B cell (primary cell): ENCODE data around the gene ATP11C. TPM values are rescaled to one million over a fixed set of nuclear protein-coding genes. Genes with fewer than 3 reads are reported as not detected.

Experiments used
- ATAC-seq: fragments of 200-7000 bp; cut with Tn5 transposase; one replicate; pipeline ENCODE4 v1.10.0; 2021; ENCODE audit warnings: low read depth, mild to moderate bottlenecking, moderate number of reproducible peaks, moderate library complexity
- CTCF ChIA-PET: fragments of 350-600 bp; sonication (Branson Sonifier 250); formaldehyde crosslinking; loops from one replicate; lab custom pipeline; 2021; ENCODE audit warnings: antibody characterized with exemption, inconsistent platforms; lab: Charles Lee
- POLR2A ChIA-PET: fragments of 350-600 bp; sonication (Branson Sonifier 250); formaldehyde crosslinking; loops from one replicate; lab custom pipeline; 2021; ENCODE audit warnings: antibody characterized with exemption; lab: Charles Lee
- DNase-seq: peaks from one replicate; pipeline ENCODE4 v3.0.0; 2013
- H2AFZ ChIP-seq: 2 replicates; pipeline ENCODE4 v1.6.1; 2012; ENCODE audit warnings: mild to moderate bottlenecking, low read depth, low read length; ENCODE audit not compliant: insufficient read depth, poor library complexity, severe bottlenecking
- H3K27ac ChIP-seq, 2 donors: 1 replicate in 1 of 2; 2 replicates in 1 of 2; pipeline ENCODE4 v1.5.1; 2012 to 2013; ENCODE audit warnings: low read length in 2 of 2, mild to moderate bottlenecking in 2 of 2, moderate library complexity in 1 of 2
- H3K27me3 ChIP-seq, 4 experiments: fragments of 200-600 bp in 1 of 4; sonication (generic) in 1 of 4; replicated peaks in 1 of 4; 1 replicate in 2 of 4; 2 replicates in 2 of 4; pipeline versions ENCODE4 v1.6.1 to v1.7.0; 2013 to 2016; ENCODE audit warnings: low read length in 3 of 4, mild to moderate bottlenecking in 2 of 4, mixed read lengths in 1 of 4, moderate library complexity in 1 of 4; ENCODE audit not compliant: insufficient read depth in 4 of 4, control insufficient read depth in 3 of 4; ENCODE audit errors: control extremely low read depth in 1 of 4
- H3K36me3 ChIP-seq, 2 experiments: replicated peaks in 1 of 2; 1 replicate in 1 of 2; 2 replicates in 1 of 2; pipeline versions ENCODE4 v1.6.1 to v1.7.1; 2013; ENCODE audit warnings: low read length in 1 of 2; ENCODE audit not compliant: insufficient read depth in 2 of 2, control insufficient read depth in 1 of 2; ENCODE audit errors: control extremely low read depth in 1 of 2, extremely low read depth in 1 of 2
- H3K4me1 ChIP-seq, 2 donors: fragments of 200-600 bp in 1 of 2; sonication (generic) in 1 of 2; 1 replicate in 1 of 2; 2 replicates in 1 of 2; pipeline versions ENCODE4 v1.5.1 to v1.6.1; 2013 to 2017; ENCODE audit warnings: low read length in 2 of 2; ENCODE audit not compliant: control insufficient read depth in 2 of 2, insufficient read depth in 2 of 2
- H3K4me2 ChIP-seq: replicated peaks from 2 replicates; pipeline ENCODE3; 2012; ENCODE audit warnings: mild to moderate bottlenecking, low read depth, low read length; ENCODE audit not compliant: poor library complexity, severe bottlenecking
- H3K4me3 ChIP-seq, 5 experiments: fragments of 200-600 bp in 1 of 5; sonication (generic) in 1 of 5; 1 replicate in 3 of 5; 2 replicates in 2 of 5; pipeline versions ENCODE4 v1.5.1 to v1.7.0; 2011 to 2016; ENCODE audit warnings: low read length in 4 of 5, mild to moderate bottlenecking in 4 of 5, low read depth in 2 of 5, control low read depth in 1 of 5, moderate library complexity in 1 of 5; ENCODE audit not compliant: insufficient read depth in 1 of 5; ENCODE audit errors: control extremely low read depth in 1 of 5, extremely low read depth in 1 of 5
- H3K79me2 ChIP-seq: fragments of 200-600 bp; sonication (generic); one replicate; pipeline ENCODE4 v1.6.0; 2016; ENCODE audit warnings: low read length; ENCODE audit not compliant: control insufficient read depth, insufficient read depth
- H3K9ac ChIP-seq: fragments of 200-600 bp; sonication (generic); 2 replicates; pipeline ENCODE4 v1.6.1; 2017; ENCODE audit warnings: mild to moderate bottlenecking, low read length, moderate library complexity
- H3K9me3 ChIP-seq, 3 donors: one replicate each; pipeline versions ENCODE4 v1.6.1 to v1.7.1; 2013; ENCODE audit warnings: low read length in 2 of 3; ENCODE audit not compliant: control insufficient read depth in 2 of 3, insufficient read depth in 1 of 3; ENCODE audit errors: control extremely low read depth in 1 of 3
- H4K20me1 ChIP-seq: 2 replicates; pipeline ENCODE4 v1.6.0; 2012; ENCODE audit warnings: mild to moderate bottlenecking, low read length; ENCODE audit not compliant: insufficient read depth, control insufficient read depth, poor library complexity, severe bottlenecking
- H3K27ac Mint-ChIP-seq: one replicate; pipeline ENCODE4 v1.8.0; 2021; ENCODE audit warnings: mixed read lengths
- H3K27me3 Mint-ChIP-seq: one replicate; pipeline ENCODE4 v1.8.0; 2021; ENCODE audit warnings: mixed read lengths
- H3K4me1 Mint-ChIP-seq: one replicate; pipeline ENCODE4 v1.8.0; 2021; ENCODE audit warnings: mixed read lengths
- H3K4me3 Mint-ChIP-seq: one replicate; pipeline ENCODE4 v1.8.0; 2021; ENCODE audit warnings: mixed read lengths
- H3K9me3 Mint-ChIP-seq: one replicate; pipeline ENCODE4 v1.8.0; 2022; ENCODE audit warnings: mixed read lengths; ENCODE audit not compliant: insufficient read depth
- CTCF ChIP-seq: fragments of 200-600 bp; IDR thresholded peaks from one replicate; pipeline ENCODE4 v1.8.0; 2022; ENCODE audit warnings: antibody characterized with exemption, mild to moderate bottlenecking
- EZH2 ChIP-seq: IDR thresholded peaks from 2 replicates; pipeline ENCODE4 v1.6.1; 2012; ENCODE audit warnings: borderline replicate concordance, low read depth, mild to moderate bottlenecking, moderate library complexity, low read length; ENCODE audit not compliant: insufficient read depth, poor library complexity, severe bottlenecking
- WGBS: methylation state at CpG from one replicate; pipeline ENCODE4 v1.1.5; 2013; ENCODE audit warnings: missing lambda C conversion rate; ENCODE audit not compliant: insufficient coverage; 5-methylcytosine and 5-hydroxymethylcytosine counted together
- intact Hi-C: fragments of 100-400 bp; cut with micrococcal nuclease; formaldehyde crosslinking; loops from one replicate; pipeline ENCODE4 v1.10.0; 2022
- polyA plus RNA-seq: library from polyadenylated mRNA; depleted of rRNA; stranded (reverse); fragments of >200 nt; gene quantifications from 2 replicates; pipeline ENCODE4 v1.2.3, GENCODE V29; 2012
- total RNA-seq, 2 donors: library from RNA; stranded (reverse); fragments of 120-200 nt in 1 of 2; gene quantifications; 1 replicate in 1 of 2; 2 replicates in 1 of 2; pipeline versions ENCODE4 v1.2.3 to v1.2.4, GENCODE V29; 2013 to 2022

ATP11C gene
- total and polyA plus RNA-seq, 2 donors (not counting 1 experiment from before 2014, with no cell fraction given) = 8.5 to 29.2 TPM

GRCh38 chrX:139801397-139801813, 131.4 kb downstream of the ATP11C start:
- H3K4me3 Mint-ChIP-seq = no peak overlapping the region
- Histone ChIP-seq H3K9me3 (no peaks in the 10 kb centered on the region), H3K4me3 (no peak overlapping the region), H4K20me1 (no peaks in the 10 kb centered on the region), H2AFZ (no peak overlapping the region), H3K9ac (no peak overlapping the region), H3K4me2 (no peak overlapping the region), H3K27ac (no peak overlapping the region), H3K27me3 (no peaks in the 10 kb centered on the region), H3K4me1 (no peaks in the 10 kb centered on the region), H3K79me2 (no peaks in the 10 kb centered on the region), H3K36me3 (peaks cover 0 to 33% of the 10 kb centered on the region in 2 experiments)
- no peak for DNase-seq
- no peaks in the 10 kb centered on the region for H3K9me3 Mint-ChIP-seq
- no peaks in the 10 kb centered on the region for H3K4me1 Mint-ChIP-seq
- POLR2A ChIA-PET = no interaction called here
- WGBS = no CpG with 5 or more reads among the region's 3 CpGs
- no peaks in the 10 kb centered on the region for H3K27me3 Mint-ChIP-seq
- no peak for TF ChIP-seq CTCF
- TF ChIP-seq EZH2 = no peak
- no peak for ATAC-seq
- H3K27ac Mint-ChIP-seq = no peak overlapping the region
- CTCF ChIA-PET = no interaction called here
- intact Hi-C loops = no loop called here

GRCh38 chrX:139798701-139799100, 134.2 kb downstream of the ATP11C start:
- ATAC-seq = no peak

More at GRCh38 chrX:139798701-139799100, 134.2 kb downstream of the ATP11C start:
- intact Hi-C loops = no loop called here
- Mint-ChIP-seq H3K27me3 (no peaks in the 10 kb centered on the region), H3K4me1 (peaks cover 13% of the 10 kb centered on the region), H3K27ac (no peak overlapping the region), H3K4me3 (no peak overlapping the region), H3K9me3 (no peaks in the 10 kb centered on the region)
- no peak overlapping the region for H3K27ac ChIP-seq
- peaks cover 2 to 36% of the 10 kb centered on the region in 2 experiments for H3K36me3 ChIP-seq
- CTCF ChIA-PET = no interaction called here
- no peaks in the 10 kb centered on the region for H4K20me1 ChIP-seq
- no peak overlapping the region for H2AFZ ChIP-seq
- H3K4me3 ChIP-seq = no peak overlapping the region
- no CpG with 5 or more reads among the region's 4 CpGs for WGBS
- POLR2A ChIA-PET = no interaction called here
- H3K9ac ChIP-seq = no peak overlapping the region
- no peaks in the 10 kb centered on the region for H3K79me2 ChIP-seq
- no peak for TF ChIP-seq EZH2
- no peak for TF ChIP-seq CTCF
- no peaks in the 10 kb centered on the region for H3K9me3 ChIP-seq
- no peak overlapping the region for H3K4me2 ChIP-seq
- DNase-seq = no peak
- H3K27me3 ChIP-seq = no peaks in the 10 kb centered on the region
- peaks cover 0 to 10% of the 10 kb centered on the region in 2 donors for H3K4me1 ChIP-seq
